Lower leg skin (tissue), 4 donors: ENCODE results near the gene TRIO. TPM values are rescaled to one million over a fixed set of nuclear protein-coding genes. Genes with fewer than 3 reads are reported as not detected.
A peak's percentile ranks its signal among the peaks of the same experiment; 100 is the strongest.

Source experiments
- DNase-seq, 2 donors: peaks; one replicate each; pipeline ENCODE4 v3.0.0-alpha.2; 2019; ENCODE audit warnings: low spot score in 2 of 2
- H3K4me3 ChIP-seq: fragments of 200-600 bp; sonication (generic); 2 replicates; pipeline ENCODE4 v1.5.1; 2017; ENCODE audit warnings: mild to moderate bottlenecking, low read depth; ENCODE audit not compliant: poor library complexity, severe bottlenecking
- CTCF ChIP-seq, 3 donors: fragments of 450-650 bp; IDR thresholded peaks; one replicate each; pipeline ENCODE4 v1.5.1; 2016; ENCODE audit warnings: antibody characterized with exemption in 3 of 3, mild to moderate bottlenecking in 3 of 3, moderate library complexity in 2 of 3
- POLR2A ChIP-seq, 2 donors: fragments of 450-650 bp; IDR thresholded peaks; one replicate each; pipeline ENCODE4 v1.6.1; 2016 to 2017; ENCODE audit warnings: antibody characterized with exemption in 2 of 2, mild to moderate bottlenecking in 1 of 2, moderate library complexity in 1 of 2
- WGBS, 2 donors: methylation state at CpG; one replicate each; pipeline ENCODE4 v1.1.5; 2018; 5-methylcytosine and 5-hydroxymethylcytosine counted together
- intact Hi-C: fragments of 100-400 bp; cut with DNase I; formaldehyde crosslinking; loops from one replicate; pipeline ENCODE4 v1.15.0; 2023; ENCODE audit warnings: low total_unique reads
- total RNA-seq, 4 donors: library from RNA; depleted of rRNA; stranded (reverse); fragments of >200 nt; gene quantifications; one replicate each; pipeline ENCODE4 v1.1.0, GENCODE V29; 2016

TRIO gene
- total RNA-seq, 4 donors from 2014 or later, result 47.8 to 101 (median 64.5) TPM

- peak in 1 of 2 donors; percentile 76 for DNase-seq
- intact Hi-C loops, result no loop called here
- 87 to 90% methylated on average over 21 of the region's 21 CpGs for WGBS, 2 donors
- TF ChIP-seq CTCF (IDR thresholded peaks at IDR 0.05) (no peak), POLR2A (IDR thresholded peaks at IDR 0.05) (no peak)
- no peak overlapping the region for H3K4me3 ChIP-seq
These were observed 348.1 kb downstream of the TRIO start for GRCh38 chr5:14491015-14491915.

- no peak overlapping the region for H3K4me3 ChIP-seq
- TF ChIP-seq POLR2A (IDR thresholded peaks at IDR 0.05), result no peak
- no peak for TF ChIP-seq CTCF (IDR thresholded peaks at IDR 0.05)
- peak in 1 of 2 donors; percentile 28 for DNase-seq
- WGBS, 2 donors, result 83 to 89% methylated on average over 21 of the region's 21 CpGs
- intact Hi-C loops, result no loop called here
These were observed 349.3 kb downstream of the TRIO start for GRCh38 chr5:14492331-14492964.

GRCh38 chr5:14495301-14495700, 352.2 kb downstream of the TRIO start:
- no peak for TF ChIP-seq POLR2A (IDR thresholded peaks at IDR 0.05)
- no peak for TF ChIP-seq CTCF (IDR thresholded peaks at IDR 0.05)
- no peak for DNase-seq
- intact Hi-C loops, result no loop called here
- no peak overlapping the region for H3K4me3 ChIP-seq
- 64 to 93% methylated on average over 5 of the region's 5 CpGs for WGBS, 2 donors

- TF ChIP-seq CTCF (IDR thresholded peaks at IDR 0.05) (no peak), POLR2A (IDR thresholded peaks at IDR 0.05) (no peak)
These were observed 354.2 kb downstream of the TRIO start for GRCh38 chr5:14497311-14497710.

GRCh38 chr5:14501353-14502293, 358.5 kb downstream of the TRIO start:
- no peak overlapping the region for H3K4me3 ChIP-seq
- WGBS, 2 donors, result 85 to 86% methylated on average over 18 of the region's 18 CpGs
- peak in 1 of 2 donors; percentile 63 for DNase-seq

More at GRCh38 chr5:14497311-14497710, 354.2 kb downstream of the TRIO start:
- DNase-seq, result no peak
- H3K4me3 ChIP-seq, result no peak overlapping the region
- intact Hi-C loops, result no loop called here
- 85 to 92% methylated on average over 7 of the region's 7 CpGs for WGBS, 2 donors

More at GRCh38 chr5:14501353-14502293, 358.5 kb downstream of the TRIO start:
- no peak for TF ChIP-seq CTCF (IDR thresholded peaks at IDR 0.05)
- no peak for TF ChIP-seq POLR2A (IDR thresholded peaks at IDR 0.05)
- intact Hi-C loops, result loop anchor here (2.0 kb wide), 1 partner anchor 65 kb away; no protein-coding TSS in a partner anchor
